GM18499 (cell line): ENCODE results near the gene RBFOX2.

Experiments used
- ATAC-seq: cut with Tn5 transposase; IDR thresholded peaks from one replicate; pipeline ENCODE4 v1.9.1; 2021; ENCODE audit warnings: moderate number of reproducible peaks; ENCODE audit not compliant: insufficient read depth, unreplicated experiment

Gene RBFOX2

DNA sequence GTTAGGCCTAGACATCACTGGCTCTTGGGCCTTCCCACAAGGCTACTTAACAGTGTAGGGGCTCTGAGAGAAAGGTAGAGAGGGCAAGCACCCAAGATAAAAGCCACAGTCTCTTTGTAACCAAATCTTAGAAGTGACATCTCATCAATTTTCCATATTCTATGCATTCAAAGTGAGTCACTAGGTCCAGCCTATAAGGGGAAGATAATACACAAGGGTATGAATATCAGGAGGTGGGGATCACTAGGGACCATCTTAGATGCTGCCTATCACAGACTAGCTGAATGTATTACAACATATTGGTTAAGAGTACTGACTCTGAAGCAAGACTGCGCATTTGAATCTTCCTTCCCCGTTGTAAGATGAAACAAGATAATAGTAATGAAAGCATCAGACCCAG lies 144.1 kb downstream of the RBFOX2 start:
- ATAC-seq: no peak

DNA sequence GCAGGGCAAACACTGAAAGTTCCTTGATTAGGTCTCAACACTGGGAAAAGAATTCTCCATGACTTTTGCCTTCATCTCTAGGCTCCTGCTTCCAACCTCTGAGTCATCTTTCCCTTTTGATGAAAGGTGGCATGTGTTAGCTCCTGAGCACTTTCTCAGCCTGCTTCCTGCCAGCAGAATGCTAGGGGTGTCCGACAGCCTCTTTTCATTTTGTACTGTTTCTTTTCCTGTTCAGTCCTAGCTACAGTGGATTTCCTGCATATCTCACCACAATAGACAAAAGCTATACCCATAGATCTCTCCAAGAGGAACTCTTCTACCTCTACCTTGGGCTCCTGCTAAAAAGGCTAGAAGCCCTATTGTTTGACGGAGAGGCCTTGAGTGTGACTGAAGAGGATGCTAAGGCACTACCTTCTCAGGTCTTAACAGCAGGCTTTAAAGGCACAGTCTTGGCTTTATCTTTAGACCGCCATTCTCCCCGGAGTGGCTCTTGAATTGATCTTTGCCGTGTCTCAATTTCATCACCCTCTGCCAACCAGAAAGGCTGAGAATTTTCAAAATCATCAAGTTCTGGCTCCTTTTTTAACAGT lies 145.5 kb downstream of the RBFOX2 start:
- no peak for ATAC-seq

DNA sequence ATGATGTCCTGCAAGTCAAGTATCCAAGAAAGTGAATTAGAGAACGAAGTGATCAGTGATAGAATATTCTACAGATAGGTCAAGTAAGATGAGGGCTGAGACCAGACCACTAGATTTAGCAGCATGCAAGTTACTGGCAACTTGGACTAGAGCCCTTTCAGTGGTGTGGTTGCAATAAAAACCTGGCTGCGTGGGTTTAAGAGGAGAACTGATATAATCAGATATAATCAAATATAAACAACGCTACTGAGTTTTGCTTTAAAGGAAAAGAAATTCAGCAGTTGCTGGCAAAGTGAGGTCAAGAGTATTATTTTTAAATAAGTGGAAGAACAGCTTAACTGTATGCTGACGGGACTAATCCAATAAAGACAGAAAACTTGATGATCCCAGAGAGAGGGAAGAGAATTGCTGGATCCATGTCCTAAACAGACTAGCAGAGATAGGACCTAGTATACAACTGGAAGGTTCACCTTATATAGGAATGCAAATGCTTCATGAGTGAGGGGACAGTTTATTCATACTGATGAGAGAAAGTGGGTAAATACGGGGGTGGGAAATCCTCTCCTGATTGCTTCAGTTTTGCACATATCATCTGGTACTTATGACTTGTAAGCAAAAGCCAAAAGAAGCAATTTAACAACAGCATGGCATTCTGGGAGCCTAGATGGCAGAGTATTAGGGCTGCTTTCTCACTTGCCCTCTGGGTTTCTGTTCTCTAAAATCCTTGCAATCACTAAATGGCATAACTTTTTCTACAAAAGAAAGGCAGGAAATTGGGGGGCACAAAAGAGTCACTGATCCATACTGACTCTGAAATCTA lies 146.2 kb downstream of the RBFOX2 start:
- ATAC-seq: no peak

DNA sequence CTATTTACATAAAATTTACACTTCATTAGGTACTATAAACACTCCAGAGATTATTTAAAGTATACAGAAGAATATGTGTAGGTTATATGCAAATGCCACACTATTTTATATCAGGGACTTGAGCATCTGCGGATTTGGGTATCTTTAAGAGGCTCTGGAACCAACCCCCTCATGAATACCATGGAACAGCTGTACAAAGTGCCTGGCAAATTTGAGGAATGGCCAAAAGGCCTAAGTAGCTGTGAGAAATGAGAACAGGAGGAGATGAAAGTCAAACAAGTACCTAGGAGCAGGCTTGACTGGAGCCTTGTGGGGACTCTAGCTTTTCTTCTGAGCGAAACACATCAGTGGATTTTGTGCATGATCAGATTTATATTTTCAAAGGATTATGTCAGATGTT lies 149.3 kb downstream of the RBFOX2 start:
- ATAC-seq: no peak

DNA sequence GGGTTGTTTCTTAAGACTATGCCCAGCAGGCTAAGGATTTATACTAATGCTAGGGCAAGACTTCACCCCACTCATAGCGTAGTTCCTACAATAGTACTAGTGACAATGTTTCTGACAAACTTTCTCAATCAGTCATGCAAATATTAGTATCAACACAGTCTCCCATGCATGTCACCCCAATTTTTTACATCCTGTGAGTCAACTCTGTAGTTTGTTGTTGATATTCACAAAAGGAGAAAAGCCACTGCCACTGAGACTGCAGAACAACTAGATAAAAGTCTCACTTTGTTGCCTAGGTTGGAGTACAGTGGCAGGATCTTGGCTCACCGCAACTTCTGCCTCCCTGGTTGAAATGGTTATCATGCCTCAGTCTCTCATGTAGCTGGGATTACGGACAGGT lies 155.2 kb downstream of the RBFOX2 start:
- no peak for ATAC-seq

DNA sequence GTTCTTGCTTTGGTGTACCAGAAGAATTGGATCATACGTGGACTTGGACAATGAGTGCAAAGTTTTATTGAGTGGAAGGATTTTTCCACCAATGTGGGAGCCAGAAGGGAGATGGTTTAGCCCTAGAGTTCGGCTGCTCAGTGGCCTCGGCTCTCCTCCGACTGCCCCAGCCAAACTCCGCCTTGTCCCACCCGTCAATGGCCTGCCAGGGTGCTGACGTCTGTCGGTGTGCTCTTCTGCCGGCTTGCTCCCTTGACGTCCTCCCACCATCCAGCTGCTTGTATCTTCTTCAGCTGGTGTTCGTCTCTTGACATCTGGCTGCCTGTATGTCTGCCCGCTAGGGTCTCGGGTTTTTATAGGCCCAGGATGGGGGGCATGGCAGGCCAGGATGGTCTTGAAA lies 156.2 kb downstream of the RBFOX2 start:
- no peak for ATAC-seq

DNA sequence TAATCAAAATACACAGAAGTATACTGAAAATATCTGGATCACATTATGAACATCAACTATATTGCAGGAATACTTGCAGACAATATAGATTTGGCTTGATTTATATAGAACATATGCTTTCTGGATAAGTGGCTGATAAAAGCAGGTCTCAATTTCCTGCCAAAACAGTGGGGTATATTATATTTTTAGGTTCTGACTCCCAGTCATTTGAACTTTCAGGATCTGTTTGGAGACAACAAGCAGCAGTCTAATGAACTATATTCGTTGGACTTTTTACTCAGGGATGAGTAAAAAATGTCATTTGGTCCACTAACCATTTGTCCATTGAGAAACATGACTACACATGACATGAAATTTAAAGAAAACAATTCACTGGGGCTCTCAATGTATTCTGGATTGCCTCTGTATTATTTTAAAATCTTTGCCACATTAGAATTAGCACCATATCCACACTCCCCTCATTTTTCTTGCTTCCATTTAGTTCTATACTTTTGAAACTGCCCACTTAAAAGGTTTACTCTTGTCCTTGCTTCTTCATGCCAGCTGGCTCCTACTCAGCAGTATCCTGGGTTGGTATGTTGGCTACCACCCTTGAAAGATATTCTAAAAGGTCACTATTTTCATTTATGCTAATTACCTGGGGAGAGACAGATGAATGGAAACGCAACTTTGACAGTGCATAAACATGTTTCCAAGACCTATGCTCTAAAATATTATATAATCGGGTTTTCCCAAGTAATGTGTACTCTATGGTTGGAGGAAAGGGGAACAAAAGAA lies 157.9 kb downstream of the RBFOX2 start:
- no peak for ATAC-seq

DNA sequence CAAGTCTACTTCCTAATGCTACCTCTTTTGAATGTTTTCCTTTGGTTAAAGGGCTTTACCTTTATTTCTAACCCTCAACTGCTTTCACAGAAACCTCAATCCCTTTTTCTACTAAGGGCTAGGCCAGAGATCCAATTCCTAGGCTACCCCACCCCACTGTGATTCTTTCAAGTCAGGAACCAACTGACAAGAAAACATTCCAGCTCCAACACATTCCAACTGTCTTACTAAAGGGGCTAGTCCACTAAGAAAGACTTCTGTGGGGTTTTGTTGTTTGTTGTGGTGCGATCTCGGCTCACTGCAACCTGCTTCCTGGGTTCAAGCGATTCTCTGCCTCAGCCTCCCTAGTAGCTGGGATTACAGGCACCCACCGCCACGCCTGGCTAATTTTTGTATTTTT lies 159.7 kb downstream of the RBFOX2 start:
- no peak for ATAC-seq

DNA sequence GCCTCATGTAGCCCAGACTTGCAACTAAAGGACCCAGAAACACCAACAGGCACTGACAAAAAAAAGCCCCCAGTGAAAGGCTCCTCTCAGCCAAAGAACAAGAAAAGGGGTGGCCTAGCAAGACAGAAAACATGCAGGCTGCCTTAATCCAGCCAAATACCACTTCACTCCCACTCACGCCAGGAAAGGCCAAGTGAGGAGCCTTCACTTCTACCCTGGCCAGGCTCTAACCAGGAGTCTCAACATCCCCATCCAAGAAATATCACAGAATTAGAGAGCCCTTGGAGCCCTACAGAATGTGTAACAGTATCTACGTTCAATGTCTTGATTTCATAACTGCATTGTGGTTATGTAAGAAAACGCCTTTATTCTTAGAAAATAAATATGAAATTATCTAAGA lies 162.0 kb downstream of the RBFOX2 start:
- ATAC-seq: no peak

DNA sequence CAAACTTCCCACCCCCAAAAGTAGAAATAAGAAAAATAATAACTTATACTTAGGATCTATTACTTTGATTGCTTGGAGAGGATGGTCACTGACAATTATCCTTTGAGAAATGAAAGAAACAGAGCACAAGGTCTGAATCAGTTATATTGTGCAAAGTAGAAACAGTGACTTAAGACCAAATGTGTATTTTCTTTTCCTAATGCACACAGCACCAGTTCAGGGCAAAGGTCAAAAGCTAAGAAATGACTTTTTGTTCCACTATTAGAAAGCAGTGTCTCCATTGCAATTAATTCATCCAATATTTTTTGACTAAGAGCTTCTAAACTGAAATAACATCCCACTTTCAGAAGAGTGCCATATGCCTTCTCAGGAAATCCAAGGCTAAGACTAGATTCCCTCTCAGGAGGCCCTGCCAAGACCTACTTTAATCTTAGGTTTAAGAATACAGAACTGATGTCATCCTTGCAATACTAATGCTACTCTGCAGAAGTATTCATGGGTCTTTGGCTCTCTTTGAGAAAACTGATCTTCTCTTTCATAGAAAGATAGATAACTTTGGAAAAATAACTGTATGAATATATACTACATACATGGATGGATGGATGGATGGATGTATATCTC lies 164.0 kb downstream of the RBFOX2 start:
- ATAC-seq: no peak

DNA sequence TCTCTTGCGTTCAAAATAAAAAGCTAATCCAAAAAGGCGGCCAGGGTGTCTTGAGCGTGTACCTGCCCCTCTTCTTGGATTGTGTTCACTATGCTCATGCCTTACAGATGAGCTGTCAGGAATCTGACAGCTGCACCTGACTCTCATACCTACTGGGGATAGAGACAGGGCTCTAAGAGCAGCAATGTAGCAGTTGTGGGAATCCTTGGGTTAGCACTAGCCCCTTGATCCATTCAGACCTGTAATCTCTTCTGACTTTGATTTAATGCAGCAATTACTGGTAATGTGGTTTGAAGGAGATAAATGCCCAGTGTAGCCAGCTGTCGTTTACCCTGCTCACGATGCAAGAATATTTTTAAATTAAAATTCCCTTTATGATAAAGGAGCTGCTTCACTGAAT lies 165.2 kb downstream of the RBFOX2 start:
- no peak for ATAC-seq

DNA sequence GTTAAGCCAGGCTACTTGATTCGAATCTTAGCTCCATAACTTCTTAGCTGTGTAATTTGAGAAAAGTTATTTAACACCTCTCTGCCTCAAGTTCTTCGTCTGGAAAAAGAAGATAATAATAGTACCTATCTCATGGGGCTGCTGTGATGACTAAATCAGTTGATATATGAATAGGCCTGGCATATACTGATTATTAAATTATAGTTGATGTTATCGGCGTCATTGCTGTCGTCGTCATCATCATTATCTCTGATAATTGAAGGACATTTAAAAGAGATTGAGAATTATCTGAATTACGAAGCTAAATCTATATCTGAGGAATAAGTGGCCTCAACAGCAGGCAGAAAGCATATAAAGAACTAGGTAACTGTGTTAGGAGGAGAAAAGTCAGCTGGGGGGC lies 165.9 kb downstream of the RBFOX2 start:
- no peak for ATAC-seq

DNA sequence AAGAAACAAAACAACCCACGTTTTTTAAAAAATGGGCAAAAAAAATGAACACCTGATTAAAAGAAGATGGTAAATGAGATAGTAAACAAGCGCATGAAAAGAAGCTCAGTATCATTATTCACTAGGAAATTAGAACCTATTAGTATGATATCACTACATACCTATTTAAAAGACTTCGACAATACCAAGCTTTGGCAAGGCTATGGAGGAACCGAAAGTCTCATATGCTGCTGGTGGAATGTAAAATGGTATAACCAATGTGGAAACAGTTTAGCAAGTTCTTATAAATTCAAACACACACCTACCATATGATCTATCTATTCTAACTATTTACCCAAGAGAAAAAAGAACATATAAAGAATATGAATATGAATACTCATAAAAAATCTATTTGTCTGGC lies 167.2 kb downstream of the RBFOX2 start:
- ATAC-seq: no peak

DNA sequence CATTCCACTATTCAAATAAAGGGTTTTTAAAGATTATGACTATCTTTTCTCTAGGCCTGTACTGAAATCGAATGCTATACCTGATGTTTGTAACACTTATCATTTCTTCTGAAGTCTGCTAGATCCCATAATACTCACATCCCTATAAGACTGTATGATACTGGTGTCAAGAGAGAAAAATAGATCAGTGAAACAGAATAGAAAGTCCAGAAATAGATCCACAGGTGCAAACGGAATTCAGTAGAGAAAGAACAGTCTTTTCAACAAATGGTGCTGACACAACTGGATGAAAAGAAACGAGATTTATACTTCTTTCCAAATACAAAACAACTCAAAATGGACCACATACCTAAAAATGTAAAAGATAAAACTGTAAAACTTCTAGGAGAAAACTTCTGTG lies 167.8 kb downstream of the RBFOX2 start:
- no peak for ATAC-seq

DNA sequence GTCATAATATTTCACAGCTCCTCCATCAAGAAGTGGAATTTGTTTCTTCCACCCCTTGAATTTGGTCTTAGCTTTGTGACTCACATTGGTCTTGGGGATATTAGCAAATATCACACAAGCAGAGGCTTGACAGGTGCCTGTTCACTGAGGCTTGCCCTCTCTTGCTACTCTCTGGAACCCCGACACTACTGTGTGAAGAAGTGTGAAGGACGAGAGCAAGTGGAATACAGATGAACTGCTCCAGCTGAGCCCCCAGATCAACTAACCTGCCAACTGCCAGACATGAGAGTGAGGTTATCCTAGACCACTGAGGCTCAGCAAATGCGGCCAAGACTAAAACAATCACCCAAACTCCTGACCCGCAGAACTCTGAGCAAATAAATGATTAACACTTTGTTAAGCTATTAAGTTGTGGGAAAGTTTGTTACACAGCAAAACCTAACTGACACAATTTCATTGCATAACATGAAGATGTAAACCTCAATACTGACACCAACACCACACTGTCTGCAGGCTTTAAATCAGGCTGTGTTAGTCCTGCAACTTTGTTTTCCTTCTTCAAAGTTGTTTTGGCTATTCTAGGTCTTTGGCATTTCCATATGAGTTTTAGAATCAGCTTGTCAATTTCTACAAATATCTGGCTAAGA lies 168.4 kb downstream of the RBFOX2 start:
- ATAC-seq: no peak

DNA sequence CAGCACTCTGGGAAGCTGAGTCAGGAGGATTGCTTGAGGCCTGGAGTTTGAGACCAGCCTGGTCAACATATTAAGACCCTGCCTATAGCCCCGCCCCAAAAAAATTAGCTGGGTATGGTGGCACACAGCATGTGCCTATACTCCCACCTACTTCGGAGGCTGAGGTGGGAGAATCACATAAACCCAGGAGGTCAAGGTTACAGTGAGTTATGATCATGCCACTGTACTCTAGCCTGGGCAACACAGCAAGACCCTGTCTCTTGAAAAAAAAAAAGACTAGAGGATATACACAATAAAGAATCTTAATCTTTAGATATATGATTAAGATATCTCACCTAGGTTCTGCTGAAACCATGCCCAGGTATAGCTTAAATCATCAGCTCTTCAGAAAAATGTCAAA lies 174.3 kb downstream of the RBFOX2 start:
- no peak for ATAC-seq

DNA sequence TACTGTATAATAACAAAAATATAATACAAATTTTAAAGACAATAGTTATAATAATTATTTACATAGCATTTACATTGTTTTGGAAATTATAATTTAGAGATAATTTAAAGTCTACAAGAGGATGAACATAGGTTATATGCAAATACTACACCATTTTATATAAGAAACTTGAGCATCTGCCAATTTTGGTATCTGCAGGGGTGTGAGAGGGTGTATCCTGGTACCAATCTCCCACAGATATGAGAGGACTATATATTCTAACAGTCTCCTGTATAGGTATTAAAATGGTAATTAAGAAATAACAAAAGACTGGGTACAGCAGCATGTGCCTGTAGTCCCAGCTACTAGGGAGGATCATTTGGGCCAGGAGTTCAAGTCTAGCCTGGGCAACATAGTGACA lies 176.5 kb downstream of the RBFOX2 start:
- no peak for ATAC-seq

DNA sequence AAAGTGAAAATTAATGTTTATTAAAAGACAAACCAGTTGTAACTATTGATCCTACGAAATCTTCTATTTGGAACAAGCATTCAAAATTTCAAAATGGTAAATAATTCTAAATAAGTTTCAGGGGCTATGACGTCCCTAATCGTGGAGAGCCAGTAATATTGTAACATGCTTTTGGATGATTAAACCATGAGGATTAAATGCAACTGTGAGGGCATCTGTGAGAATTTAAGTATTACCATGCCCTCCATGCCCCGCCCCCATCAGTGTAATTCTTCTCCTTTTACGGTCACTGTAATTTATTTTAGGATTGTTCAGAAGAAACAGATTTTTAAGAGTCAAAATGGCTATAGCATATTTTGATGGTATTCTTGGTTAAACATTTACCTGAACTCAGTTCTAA lies 177.8 kb downstream of the RBFOX2 start:
- no peak for ATAC-seq

DNA sequence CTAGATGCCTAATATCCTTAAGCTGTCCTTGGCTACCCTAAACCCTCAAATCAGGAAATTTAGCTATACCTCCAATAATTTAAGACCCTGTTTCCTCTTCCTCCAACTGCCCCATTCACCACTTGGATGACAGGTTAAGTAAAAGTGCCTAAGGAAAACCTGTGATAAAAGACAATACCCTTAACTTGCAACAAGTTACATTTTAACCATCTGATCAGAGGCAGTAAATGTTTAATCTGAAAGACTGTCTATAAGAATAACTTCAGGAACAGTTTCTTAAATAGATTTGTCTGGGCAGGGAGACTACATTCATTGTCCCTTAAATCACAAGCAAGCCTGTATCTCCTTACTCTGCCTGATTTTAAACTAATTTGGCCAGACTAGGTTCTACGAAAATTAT lies 181.8 kb downstream of the RBFOX2 start:
- ATAC-seq: no peak

DNA sequence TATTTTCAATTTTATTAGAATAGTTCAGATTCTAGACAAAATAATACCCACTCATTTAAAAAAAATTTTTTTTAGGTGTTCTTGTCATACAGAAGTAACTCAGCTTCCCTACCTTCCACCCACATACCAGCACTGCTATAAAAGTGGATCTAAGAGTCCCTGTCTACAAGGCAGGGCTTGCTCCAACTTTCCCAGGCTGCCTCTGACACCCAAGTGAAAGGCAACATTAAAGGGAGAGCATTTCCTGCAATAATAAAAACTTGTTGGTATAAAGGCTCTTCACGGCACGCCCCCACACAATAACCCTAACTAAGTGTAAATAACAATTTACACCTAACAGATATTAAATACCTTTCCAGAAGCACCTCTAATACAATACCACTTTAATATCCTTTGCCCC lies 183.7 kb downstream of the RBFOX2 start:
- ATAC-seq: no peak

DNA sequence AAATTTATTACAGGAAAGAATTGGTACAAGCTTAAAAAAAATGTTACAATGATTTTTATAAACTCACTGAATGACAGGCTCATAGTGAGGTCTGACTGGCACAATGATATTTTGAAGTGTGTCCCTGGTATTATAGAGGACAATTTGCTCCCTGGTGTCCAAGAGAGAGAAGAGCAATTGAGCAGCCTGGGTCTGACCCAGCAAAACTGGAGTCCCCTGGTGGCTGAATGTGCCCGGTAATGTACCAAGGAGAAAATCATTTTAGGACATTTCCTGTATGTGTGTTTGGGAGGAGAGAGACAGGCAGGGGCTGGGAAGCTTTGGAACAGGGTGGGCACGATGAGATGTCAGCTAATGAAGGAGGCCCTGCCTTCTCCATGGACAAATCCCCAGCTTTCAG lies 185.7 kb downstream of the RBFOX2 start:
- ATAC-seq: no peak
